ENCODE measurements around the gene ANKRD11. TPM values are rescaled to one million over a fixed set of nuclear protein-coding genes. Genes with fewer than 3 reads are reported as not detected.
"Not testable (repeated sequence)": the region's sequence is repeated elsewhere in the genome, so short reads cannot be mapped to it uniquely, and the experiment has no call there.

Gene ANKRD11
- total RNA-seq, 1 donor from 2014 or later: 37.1 TPM

DNA sequence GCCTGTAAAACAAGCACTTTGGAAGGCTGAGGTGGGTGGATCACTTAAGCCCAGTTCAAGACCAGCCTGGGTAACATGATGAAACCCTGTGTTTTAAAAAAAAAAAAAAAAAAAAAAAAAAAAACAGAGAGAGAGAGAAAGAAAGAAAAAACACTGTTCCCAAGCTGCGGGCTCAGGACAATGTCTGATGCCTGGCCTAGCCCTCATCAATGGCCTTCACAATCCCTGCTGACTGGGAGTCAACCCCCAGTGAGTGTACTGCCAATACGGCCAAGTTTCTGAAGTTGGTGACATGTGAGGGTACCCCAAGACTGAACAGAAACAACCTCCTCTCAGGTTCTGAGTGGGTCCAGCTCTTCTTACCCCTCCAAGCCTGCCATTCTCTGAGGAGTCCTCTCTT lies 156.3 kb downstream of the ANKRD11 start:
- DNase-seq (ENCODE audit: low read depth): no peak

- DNase-seq (ENCODE audit: low read depth): peak; percentile 75
These were observed 156.9 kb downstream of the ANKRD11 start for GRCh38 chr16:89333401-89334001.

DNA sequence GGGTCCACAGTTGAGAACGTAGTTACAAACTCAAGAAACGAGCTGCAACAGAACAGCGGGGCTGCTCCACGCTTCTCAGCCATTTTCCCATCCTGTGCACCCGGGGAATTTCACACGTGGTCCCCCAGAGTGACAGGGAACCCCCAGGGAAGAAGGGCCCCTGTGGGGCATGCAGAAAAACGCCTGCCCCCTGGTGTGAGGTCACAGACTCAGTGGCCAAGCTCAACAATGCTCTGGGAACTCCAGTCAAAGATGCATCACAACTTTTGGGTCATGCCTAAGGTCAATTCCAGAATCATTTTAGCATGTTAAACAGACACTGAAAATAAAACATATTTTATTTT lies 157.5 kb downstream of the ANKRD11 start:
- no peak for DNase-seq (ENCODE audit: low read depth)

DNA sequence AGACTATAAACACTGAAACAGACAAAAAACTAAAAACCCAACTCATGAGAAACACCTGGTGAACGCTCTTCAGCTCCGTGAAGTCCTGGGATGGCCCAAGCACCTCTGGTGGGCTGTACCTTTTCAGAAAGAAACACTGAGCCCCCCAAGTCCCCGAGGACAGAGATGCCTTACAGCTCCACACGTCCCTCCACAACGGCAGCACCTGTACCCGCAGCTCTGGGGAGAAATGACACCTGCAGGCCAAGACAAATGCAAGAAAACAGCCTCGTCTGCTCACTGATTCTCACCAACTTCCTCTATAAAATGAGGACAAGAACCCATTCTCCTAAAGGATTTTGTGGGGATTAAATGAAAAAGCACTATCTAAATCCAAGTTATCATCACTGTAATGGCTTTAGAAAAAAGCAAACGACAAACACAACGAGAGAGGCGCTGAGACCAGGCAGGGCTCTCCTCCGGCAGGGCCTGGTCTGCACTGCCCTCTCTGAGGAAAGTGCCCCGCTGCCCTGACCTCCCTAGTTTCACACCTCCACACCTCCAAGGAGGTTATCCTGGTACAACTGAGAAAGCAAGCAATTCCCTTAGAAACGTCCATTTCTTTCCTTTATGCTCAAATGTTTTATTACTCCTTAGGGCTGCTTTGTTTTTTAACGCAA lies 158.0 kb downstream of the ANKRD11 start:
- no peak for DNase-seq (ENCODE audit: low read depth)

- DNase-seq (ENCODE audit: low read depth): no peak
These were observed 158.8 kb downstream of the ANKRD11 start for GRCh38 chr16:89331371-89332109.

GRCh38 chr16:89330177-89330856 lies 160.0 kb downstream of the ANKRD11 start:
- no peak for DNase-seq (ENCODE audit: low read depth)

DNA sequence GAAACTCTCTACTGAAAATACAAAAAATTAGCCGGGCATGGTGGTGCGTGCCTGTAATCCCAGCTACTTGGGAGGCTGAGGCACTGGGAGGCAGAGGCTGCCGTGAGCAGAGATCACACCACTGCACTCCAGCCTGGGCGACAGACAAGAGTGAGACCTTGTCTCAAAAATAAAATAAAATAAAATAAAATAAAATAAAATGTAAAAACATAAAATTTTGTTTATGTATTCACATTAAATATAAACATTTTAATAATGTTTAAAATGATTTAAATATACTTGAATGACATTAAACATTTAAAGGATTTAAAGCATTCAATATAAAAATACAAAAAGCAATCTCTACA lies 160.6 kb downstream of the ANKRD11 start:
- not testable (repeated sequence) for DNase-seq (ENCODE audit: low read depth)

- not testable (repeated sequence) for DNase-seq (ENCODE audit: low read depth)
These were observed 161.7 kb downstream of the ANKRD11 start for GRCh38 chr16:89328412-89329400.

DNA sequence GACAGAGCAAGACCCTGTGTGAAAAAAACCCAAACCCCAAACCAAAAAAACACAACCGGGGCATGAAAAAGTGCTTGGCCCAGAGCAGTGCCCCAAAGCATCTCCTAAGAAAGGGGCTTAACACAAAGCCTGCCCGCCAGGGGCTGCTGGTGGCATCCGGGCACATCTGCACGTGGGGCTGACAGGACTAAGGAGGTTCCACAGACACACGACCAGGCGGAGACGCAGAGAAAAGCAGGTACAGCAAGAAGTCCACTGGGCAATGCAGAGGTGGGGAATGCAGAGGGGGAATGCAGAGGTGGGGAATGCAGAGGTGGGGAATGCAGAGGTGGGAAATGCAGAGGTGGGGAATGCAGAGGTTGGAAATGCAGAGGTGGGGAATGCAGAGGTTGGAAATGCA lies 163.6 kb downstream of the ANKRD11 start:
- no peak for DNase-seq (ENCODE audit: low read depth)

GRCh38 chr16:89325861-89326471 lies 164.4 kb downstream of the ANKRD11 start:
- DNase-seq (ENCODE audit: low read depth): peak; percentile 86

GRCh38 chr16:89324056-89325010 lies 166.0 kb downstream of the ANKRD11 start:
- no peak for DNase-seq (ENCODE audit: low read depth)

- no peak for DNase-seq (ENCODE audit: low read depth)
These were observed 167.0 kb downstream of the ANKRD11 start for GRCh38 chr16:89323120-89323960.

- DNase-seq (ENCODE audit: low read depth): peak; percentile 67
These were observed 167.8 kb downstream of the ANKRD11 start for GRCh38 chr16:89322321-89323119.

- DNase-seq (ENCODE audit: low read depth): peak; percentile 24
These were observed 169.4 kb downstream of the ANKRD11 start for GRCh38 chr16:89320782-89321501.

DNA sequence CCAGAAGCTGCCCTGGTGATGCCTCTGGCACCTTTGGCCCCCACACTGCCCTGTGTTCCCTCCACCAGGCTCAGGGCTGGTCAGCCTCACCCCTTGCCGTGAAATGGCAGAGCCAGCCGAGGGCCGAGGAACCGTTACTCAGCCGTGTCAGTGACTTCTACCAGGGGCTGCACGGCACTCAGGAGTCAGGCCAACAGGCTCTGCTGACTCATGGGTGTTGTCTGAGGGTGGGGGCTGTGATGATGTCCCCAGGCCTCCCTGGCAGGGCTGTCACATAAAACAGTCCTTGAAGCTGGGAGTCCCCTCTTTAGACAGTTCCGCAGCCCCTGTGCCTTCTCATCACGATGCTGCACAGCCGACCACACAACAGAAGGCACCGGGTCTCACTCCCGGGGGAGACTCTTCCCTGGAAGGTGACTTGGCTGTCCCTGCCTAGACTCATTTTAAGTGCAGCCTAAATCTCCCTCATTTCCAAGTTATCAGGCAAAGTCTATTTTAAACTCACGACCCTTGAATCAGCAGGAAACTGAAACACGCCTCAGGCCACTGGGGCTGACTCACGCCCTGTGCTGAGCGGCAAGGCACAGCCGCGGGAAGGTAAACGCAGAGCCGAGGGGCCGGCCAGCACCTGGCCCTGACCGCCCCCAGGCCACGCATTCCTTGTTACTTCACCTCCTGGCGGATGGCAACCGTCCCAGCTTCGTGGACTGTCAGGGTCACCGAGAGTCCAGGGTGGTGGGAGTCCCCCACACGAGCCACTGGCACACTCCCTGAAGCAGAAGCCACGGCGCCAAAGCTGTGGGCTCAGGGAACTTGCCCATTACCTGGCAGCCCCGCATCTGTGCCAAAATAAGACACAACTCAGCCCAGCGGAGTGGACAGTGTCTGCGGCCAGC lies 170.2 kb downstream of the ANKRD11 start:
- peak; percentile 67 for DNase-seq (ENCODE audit: low read depth)

GRCh38 chr16:89319631-89319885 lies 170.8 kb downstream of the ANKRD11 start:
- no peak for DNase-seq (ENCODE audit: low read depth)
